Esophagus (tissue), 2 donors: ENCODE results near the gene SAFB. TPM values are rescaled to one million over a fixed set of nuclear protein-coding genes. Genes with fewer than 3 reads are reported as not detected.

Experiments
- H3K27ac ChIP-seq, 2 donors: one replicate each; pipeline ENCODE4 v1.5.1; 2013; ENCODE audit warnings: low read depth in 2 of 2, mild to moderate bottlenecking in 2 of 2, inconsistent platforms in 1 of 2, low read length in 1 of 2, moderate library complexity in 1 of 2
- H3K27me3 ChIP-seq, 2 donors: one replicate each; pipeline ENCODE4 v1.6.1; 2013; ENCODE audit warnings: low read length in 2 of 2, control low read depth in 1 of 2, mild to moderate bottlenecking in 1 of 2; ENCODE audit not compliant: insufficient read depth in 2 of 2, control insufficient read depth in 1 of 2
- H3K36me3 ChIP-seq, 2 donors: one replicate each; pipeline ENCODE4 v1.6.1; 2013; ENCODE audit warnings: low read length in 1 of 2; ENCODE audit not compliant: control insufficient read depth in 2 of 2, insufficient read depth in 2 of 2
- H3K4me1 ChIP-seq, 2 donors: one replicate each; pipeline ENCODE4 v1.6.1; 2013; ENCODE audit warnings: low read length in 1 of 2; ENCODE audit not compliant: control insufficient read depth in 2 of 2, insufficient read depth in 2 of 2
- H3K4me3 ChIP-seq, 2 donors: one replicate each; pipeline ENCODE4 v1.5.1; 2013; ENCODE audit warnings: low read length in 2 of 2, mild to moderate bottlenecking in 2 of 2, low read depth in 1 of 2, moderate library complexity in 1 of 2
- H3K9me3 ChIP-seq, 2 donors: one replicate each; pipeline ENCODE4 v1.6.1; 2013; ENCODE audit warnings: mild to moderate bottlenecking in 2 of 2, low read depth in 1 of 2, low read length in 1 of 2, moderate library complexity in 1 of 2; ENCODE audit not compliant: control insufficient read depth in 2 of 2, insufficient read depth in 1 of 2
- WGBS, 2 donors: extraction: QIAGEN DNeasy Blood & Tissue Kit; methylation state at CpG; one replicate each; pipeline ENCODE4 v1.1.7; 2013; 5-methylcytosine and 5-hydroxymethylcytosine counted together
- polyA plus RNA-seq, 2 donors: library from polyadenylated mRNA; stranded (reverse); fragments of 200-250 nt; gene quantifications; one replicate each; pipeline ENCODE4 v1.2.3, GENCODE V29; 2013
- donor health status: healthy with polysubstance abuse.
- donor health status: Bipolar disorder and iron deficiency.

SAFB gene
- polyA plus RNA-seq, 2 donors: 44.2 to 48.5 TPM

DNA sequence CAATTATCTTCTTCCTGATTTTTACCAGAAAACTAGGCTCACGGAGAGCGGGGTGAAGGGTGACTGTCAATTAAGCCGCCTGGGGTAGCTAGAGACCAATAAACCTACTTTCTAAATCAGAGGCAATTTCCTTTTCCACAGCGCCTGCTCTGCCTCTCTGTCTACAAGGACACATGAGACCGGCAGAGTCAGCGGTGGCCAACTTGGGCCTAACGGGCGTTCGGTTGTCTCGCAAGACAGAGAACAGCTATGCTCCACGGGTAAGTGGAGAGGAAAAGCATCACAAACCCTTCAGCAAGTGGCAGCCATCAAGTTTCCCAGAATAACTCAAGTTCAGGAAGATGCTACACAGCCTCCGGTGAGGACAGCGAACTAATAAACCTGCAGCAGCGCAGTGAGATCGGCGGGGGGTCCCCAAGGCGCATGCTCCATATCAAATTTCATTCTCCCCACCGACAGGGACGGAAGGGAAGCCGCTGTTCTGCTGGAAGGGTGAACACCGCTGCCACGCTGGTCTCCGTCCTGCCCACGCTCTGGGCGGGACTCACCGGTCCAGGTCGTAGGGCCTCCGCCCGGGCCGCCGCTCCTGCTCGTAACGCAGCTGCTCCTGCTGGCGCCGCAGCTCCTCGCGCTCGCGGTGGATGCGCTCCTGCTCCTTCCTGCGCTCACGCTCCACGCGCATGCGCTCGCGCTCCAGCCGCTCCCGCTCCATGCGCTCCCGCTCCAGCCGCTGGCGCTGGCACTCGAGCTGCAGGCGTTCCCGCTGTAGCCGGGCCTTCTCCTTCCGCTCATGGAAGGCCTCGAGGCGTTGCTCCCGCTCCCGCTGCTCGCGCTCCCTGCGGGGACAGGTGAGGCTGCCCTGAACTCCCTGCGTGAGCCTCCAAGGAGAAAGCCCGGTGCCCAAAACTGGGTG lies 29.3 kb upstream of the SAFB start:
- no peaks in the 10 kb centered on the region for H3K9me3 ChIP-seq
- no peak overlapping the region for H3K27ac ChIP-seq
- no peaks in the 10 kb centered on the region for H3K27me3 ChIP-seq
- peaks cover 0 to 2% of the 10 kb centered on the region in 2 donors for H3K4me1 ChIP-seq
- peaks cover 44 to 75% of the 10 kb centered on the region in 2 donors for H3K36me3 ChIP-seq
- WGBS, 2 donors: 94% methylated on average over 67 of the region's 67 CpGs
- no peak overlapping the region for H3K4me3 ChIP-seq

DNA sequence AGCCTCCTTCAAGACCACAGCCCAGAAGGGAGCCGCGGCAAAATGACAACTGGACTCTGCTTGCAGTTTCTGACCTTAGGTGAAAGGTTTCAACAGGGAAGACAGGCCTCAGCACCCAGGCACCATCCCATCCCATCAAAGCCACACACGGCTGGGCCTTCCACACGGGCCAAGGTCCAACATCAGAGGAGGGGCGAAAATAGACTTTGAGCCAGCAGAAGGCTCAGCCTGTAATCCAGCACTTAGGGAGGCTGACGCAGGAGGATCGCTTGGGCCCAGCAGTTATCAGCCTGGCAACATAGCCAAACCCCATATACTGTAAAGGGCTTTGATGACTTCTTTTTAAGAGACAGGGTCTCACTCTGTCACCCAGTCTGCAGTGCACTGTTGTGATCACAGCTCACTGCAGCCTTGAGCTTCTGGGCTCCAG lies 28.3 kb upstream of the SAFB start:
- H3K27me3 ChIP-seq: no peaks in the 10 kb centered on the region
- no peaks in the 10 kb centered on the region for H3K9me3 ChIP-seq
- no peak overlapping the region for H3K27ac ChIP-seq
- WGBS, 2 donors: 86 to 94% methylated on average over 7 of the region's 7 CpGs
- H3K4me1 ChIP-seq: no peaks in the 10 kb centered on the region
- H3K4me3 ChIP-seq: no peak overlapping the region
- peaks cover 54 to 74% of the 10 kb centered on the region in 2 donors for H3K36me3 ChIP-seq

DNA sequence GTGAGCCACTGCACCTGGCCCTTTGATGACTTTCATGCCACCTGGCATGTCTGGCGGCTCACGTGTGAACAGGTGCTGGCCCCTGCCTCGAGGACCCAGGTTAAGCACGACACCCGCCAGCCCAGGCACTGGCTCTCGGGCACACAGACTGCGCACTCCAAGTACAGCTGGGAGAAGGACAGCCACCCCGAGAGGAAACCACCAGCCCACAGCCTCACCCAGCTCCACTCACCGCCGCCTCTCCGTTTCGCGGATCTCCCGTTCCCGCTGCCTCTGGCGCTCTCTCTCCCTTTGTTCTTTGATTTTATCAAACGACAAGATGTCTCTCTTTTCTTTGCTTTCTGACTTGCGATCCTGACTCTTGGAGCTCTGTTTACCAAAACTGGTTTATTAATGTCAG lies 27.8 kb upstream of the SAFB start:
- 92 to 94% methylated on average over 18 of the region's 18 CpGs for WGBS, 2 donors
- Histone ChIP-seq H3K4me3 (no peak overlapping the region), H3K36me3 (peaks cover 51 to 72% of the 10 kb centered on the region in 2 donors), H3K4me1 (no peaks in the 10 kb centered on the region), H3K27me3 (no peaks in the 10 kb centered on the region), H3K27ac (no peak overlapping the region), H3K9me3 (no peaks in the 10 kb centered on the region)

DNA sequence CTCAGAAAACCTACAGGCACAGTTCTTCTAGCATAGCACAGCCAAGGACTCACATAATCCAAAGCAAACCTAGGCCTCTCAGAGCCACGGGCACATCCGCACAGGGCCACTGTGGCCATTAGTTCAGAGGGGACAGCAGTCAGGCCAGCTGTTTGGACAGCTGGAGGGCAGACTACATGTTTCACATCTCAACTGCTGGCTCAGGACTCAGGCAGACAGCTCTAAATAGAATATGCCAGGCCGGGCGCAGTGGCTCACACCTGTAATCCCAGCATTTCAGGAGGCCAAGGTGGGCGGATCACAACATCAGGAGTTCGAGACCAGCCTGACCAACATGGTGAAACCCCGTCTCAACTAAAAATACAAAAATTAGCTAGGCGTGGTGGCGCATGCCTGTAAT lies 27.1 kb upstream of the SAFB start:
- Histone ChIP-seq H3K9me3 (no peaks in the 10 kb centered on the region), H3K27ac (no peak overlapping the region), H3K4me1 (no peaks in the 10 kb centered on the region), H3K4me3 (no peak overlapping the region), H3K36me3 (peaks cover 50 to 67% of the 10 kb centered on the region in 2 donors), H3K27me3 (no peaks in the 10 kb centered on the region)
- WGBS, 2 donors: 92 to 94% methylated on average over 9 of the region's 9 CpGs

DNA sequence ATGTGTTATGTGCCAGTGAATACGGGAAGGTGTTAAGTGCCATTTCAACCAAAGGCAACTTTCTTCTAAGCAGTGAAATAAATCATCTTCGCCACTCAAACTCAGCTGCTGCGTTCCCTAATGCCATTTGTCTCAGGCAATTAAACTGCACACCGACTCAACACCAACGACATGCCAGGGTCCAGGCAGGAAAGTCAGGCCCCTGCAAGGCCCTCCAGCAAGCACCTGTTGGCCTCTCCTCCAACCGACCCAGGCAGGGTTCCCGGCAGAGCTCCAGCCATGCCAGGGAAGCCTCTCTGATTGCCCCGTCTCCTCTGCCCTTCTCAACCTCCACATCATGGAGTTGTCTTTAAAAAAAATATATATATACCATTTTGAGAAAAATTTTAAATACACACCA lies 22.1 kb upstream of the SAFB start:
- H3K4me1 ChIP-seq: no peaks in the 10 kb centered on the region
- H3K27ac ChIP-seq: no peak overlapping the region
- H3K4me3 ChIP-seq: no peak overlapping the region
- no peaks in the 10 kb centered on the region for H3K9me3 ChIP-seq
- 87 to 90% methylated on average over 8 of the region's 8 CpGs for WGBS, 2 donors
- H3K36me3 ChIP-seq: peaks cover 45 to 47% of the 10 kb centered on the region in 2 donors
- no peaks in the 10 kb centered on the region for H3K27me3 ChIP-seq

DNA sequence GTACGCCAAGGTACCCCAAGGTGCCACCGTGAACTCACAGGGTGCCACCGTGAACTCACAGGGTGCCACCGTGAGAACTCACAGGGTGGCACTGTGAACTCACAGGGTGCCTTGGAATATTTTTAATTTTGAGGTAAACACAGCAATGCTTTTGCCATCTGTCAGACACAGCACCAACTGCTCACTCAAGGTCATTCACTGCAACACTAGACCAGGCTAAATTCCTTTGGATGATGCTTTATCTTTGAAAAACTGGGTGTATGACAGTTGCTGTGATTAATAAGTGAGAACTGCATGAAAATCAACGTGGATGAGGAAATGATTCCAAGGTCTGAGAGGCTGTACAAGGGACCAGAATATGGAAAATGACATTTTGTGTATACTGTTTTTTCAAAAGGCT lies 19.3 kb upstream of the SAFB start:
- H3K4me3 ChIP-seq: no peak overlapping the region
- H3K4me1 ChIP-seq: no peaks in the 10 kb centered on the region
- WGBS, 2 donors: 73 to 82% methylated on average over 5 of the region's 5 CpGs
- no peaks in the 10 kb centered on the region for H3K9me3 ChIP-seq
- H3K27me3 ChIP-seq: no peaks in the 10 kb centered on the region
- peaks cover 47 to 52% of the 10 kb centered on the region in 2 donors for H3K36me3 ChIP-seq
- no peak overlapping the region for H3K27ac ChIP-seq

DNA sequence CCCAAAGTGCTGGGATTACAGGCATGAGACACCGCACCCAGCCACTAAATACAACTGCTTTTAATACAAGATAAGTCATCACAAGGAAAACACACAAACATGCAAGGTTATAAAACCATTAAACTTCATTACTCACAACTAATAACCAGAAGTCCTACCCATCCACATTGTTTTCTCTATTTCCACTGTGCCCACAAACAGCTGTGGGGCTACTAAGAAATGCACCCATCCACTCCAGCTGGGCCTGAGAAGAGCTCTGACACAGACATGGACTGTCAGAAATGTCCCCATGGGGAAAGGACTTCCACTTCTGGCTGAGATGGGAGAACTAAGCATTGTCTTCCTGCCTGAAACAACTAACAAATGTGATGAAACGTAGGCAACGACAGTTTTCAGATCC lies 17.5 kb upstream of the SAFB start:
- no peaks in the 10 kb centered on the region for H3K27me3 ChIP-seq
- H3K4me3 ChIP-seq: no peak overlapping the region
- no peaks in the 10 kb centered on the region for H3K4me1 ChIP-seq
- H3K9me3 ChIP-seq: no peaks in the 10 kb centered on the region
- no peak overlapping the region for H3K27ac ChIP-seq
- 86 to 88% methylated on average over 3 of the region's 3 CpGs for WGBS, 2 donors
- H3K36me3 ChIP-seq: peaks cover 41 to 48% of the 10 kb centered on the region in 2 donors

DNA sequence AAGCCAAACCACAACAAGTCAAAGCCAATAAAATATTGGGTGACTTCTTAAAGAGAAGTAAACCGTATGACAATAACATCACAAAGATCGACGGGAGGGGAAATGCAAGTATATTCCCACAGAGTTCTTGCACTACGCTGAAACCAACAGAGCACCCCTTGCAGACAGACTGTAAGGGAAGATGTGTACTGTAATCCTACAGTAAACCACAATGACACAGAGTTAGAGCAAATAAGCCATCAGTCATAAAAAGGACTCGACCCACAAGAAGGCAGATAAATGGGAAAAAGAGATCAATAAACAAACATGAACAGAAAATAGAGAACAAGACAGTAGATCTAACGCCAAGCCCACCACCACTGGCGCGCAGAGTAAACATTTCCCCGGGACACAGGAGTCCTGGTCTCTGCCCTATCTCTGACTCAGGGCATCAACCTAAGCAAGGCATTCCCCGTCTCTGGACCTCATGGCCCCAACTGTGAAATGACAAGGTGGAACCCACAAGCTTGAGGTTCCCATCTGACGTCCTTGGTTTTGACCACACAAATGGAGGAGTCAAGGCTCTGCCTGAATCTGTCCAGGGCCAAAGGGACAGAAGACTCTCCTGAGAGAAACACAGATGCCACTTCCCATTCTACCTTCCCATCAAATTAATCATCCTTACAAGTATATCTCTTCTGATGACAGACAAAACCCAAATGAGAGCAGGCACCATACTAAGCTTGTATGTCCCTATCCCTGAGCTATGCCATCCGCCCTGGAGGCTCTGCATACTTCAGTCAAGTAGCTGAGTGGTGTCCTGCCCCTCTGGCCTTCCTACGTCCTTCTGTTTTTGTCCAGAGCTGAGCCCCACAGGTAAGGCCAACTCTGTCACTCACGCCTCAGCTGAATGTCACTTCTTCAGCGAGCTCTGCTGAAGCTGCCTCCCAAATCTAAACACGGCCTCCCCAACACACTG lies 15.3 kb upstream of the SAFB start:
- no peak overlapping the region for H3K27ac ChIP-seq
- no peaks in the 10 kb centered on the region for H3K27me3 ChIP-seq
- H3K4me3 ChIP-seq: no peak overlapping the region
- H3K36me3 ChIP-seq: peaks cover 39 to 47% of the 10 kb centered on the region in 2 donors
- 88 to 94% methylated on average over 16 of the region's 16 CpGs for WGBS, 2 donors
- no peaks in the 10 kb centered on the region for H3K9me3 ChIP-seq
- no peaks in the 10 kb centered on the region for H3K4me1 ChIP-seq

DNA sequence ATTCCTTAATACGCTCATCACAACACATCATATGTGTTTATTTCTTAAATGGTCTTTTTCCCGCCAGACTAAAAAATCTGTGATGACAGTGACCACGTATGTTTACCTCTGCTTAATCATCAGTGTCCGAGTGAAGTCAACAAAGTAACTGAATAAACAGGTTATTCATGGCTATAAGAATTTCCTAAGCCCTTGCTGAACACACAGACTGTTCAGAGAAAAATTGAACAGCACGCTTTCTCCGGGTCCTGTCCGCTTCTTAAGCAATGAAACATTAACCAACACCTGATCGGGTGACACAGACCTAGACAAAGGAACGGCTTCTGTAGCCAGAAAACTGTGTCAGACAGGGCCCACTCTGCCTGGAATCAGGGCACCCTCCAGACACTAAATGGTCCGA lies 14.6 kb upstream of the SAFB start:
- Histone ChIP-seq H3K4me3 (no peak overlapping the region), H3K27ac (no peak overlapping the region), H3K4me1 (no peaks in the 10 kb centered on the region), H3K27me3 (no peaks in the 10 kb centered on the region), H3K36me3 (peaks cover 42 to 52% of the 10 kb centered on the region in 2 donors), H3K9me3 (no peaks in the 10 kb centered on the region)
- 80 to 90% methylated on average over 10 of the region's 10 CpGs for WGBS, 2 donors
